Liver (tissue), 3 donors: ENCODE measurements around the gene RNPEPL1.

Source experiments
- FOXA2 ChIP-seq: IDR thresholded peaks from 2 replicates; pipeline ENCODE4 v1.6.1; 2016; ENCODE audit warnings: antibody characterized with exemption
- GABPA ChIP-seq, 2 donors: IDR thresholded peaks in 1 of 2; conservative IDR thresholded peaks in 1 of 2; 2 replicates each; pipeline ENCODE4 v1.6.1; 2016; ENCODE audit warnings: antibody characterized with exemption in 2 of 2, mild to moderate bottlenecking in 1 of 2, moderate library complexity in 1 of 2
- JUND ChIP-seq, 2 donors: IDR thresholded peaks; 2 replicates each; pipeline ENCODE4 v1.6.1; 2016; ENCODE audit warnings: antibody characterized with exemption in 2 of 2
- RAD21 ChIP-seq, 2 donors: IDR thresholded peaks; 2 replicates each; pipeline ENCODE4 v1.6.1; 2016; ENCODE audit warnings: antibody characterized with exemption in 2 of 2, mild to moderate bottlenecking in 2 of 2
- TAF1 ChIP-seq: conservative IDR thresholded peaks from 2 replicates; pipeline ENCODE4 v1.6.1; 2016; ENCODE audit warnings: antibody characterized with exemption, mild to moderate bottlenecking
- YY1 ChIP-seq: IDR thresholded peaks from 2 replicates; pipeline ENCODE4 v1.6.1; 2016; ENCODE audit warnings: antibody characterized with exemption, mild to moderate bottlenecking
- TF ChIP-seq, protein P1 (sequence below): fragments of 150-350 bp; IDR thresholded peaks from 2 replicates; pipeline ENCODE4 v1.5.1; 2017; ENCODE audit warnings: improper control_type of control experiment, low read depth, low read length; ENCODE audit not compliant: missing input control
- TF ChIP-seq, protein P2 (sequence below): IDR thresholded peaks from 2 replicates; pipeline ENCODE4 v1.6.1; 2016; ENCODE audit warnings: antibody characterized with exemption
- TF ChIP-seq, protein P3 (sequence below): IDR thresholded peaks from 2 replicates; pipeline ENCODE4 v1.6.1; 2016; ENCODE audit warnings: antibody characterized with exemption
- TF ChIP-seq, protein P4 (sequence below): IDR thresholded peaks from 2 replicates; pipeline ENCODE4 v1.6.1; 2016; ENCODE audit warnings: antibody characterized with exemption
- TF ChIP-seq, protein P5 (sequence below): IDR thresholded peaks from 2 replicates; pipeline ENCODE4 v1.6.1; 2016; ENCODE audit warnings: antibody characterized with exemption, mild to moderate bottlenecking
- donor health status: healthy.
- donor health status: healthy.

DNA sequence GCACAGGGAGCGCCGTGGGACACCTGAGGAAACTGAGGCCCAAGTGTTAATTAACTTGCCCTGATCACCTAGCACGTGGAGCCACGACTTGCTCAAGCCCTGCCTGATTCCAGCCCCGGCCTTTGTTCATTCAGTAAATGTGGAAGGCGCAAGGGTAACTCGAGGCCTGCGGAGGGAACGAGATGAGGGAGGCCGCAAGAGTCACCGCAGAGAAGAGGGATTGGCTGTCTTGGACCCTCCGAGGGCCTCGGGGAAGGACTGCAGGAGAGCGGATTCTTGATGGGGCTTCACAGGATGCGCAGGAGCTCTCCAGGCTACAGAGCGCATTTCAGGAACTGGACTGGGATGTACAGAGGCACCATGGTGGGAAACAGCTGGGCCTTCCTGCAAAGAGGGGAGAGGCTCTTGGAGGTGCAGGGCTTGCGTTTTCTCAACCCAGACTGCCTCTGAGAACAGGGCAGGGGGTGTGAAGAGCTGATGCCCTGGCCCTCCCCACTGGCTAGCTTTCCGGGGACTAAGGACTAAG, 10.0 kb upstream of the RNPEPL1 start:
- TF ChIP-seq, protein P1, sequence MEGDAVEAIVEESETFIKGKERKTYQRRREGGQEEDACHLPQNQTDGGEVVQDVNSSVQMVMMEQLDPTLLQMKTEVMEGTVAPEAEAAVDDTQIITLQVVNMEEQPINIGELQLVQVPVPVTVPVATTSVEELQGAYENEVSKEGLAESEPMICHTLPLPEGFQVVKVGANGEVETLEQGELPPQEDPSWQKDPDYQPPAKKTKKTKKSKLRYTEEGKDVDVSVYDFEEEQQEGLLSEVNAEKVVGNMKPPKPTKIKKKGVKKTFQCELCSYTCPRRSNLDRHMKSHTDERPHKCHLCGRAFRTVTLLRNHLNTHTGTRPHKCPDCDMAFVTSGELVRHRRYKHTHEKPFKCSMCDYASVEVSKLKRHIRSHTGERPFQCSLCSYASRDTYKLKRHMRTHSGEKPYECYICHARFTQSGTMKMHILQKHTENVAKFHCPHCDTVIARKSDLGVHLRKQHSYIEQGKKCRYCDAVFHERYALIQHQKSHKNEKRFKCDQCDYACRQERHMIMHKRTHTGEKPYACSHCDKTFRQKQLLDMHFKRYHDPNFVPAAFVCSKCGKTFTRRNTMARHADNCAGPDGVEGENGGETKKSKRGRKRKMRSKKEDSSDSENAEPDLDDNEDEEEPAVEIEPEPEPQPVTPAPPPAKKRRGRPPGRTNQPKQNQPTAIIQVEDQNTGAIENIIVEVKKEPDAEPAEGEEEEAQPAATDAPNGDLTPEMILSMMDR: no peak
- TF ChIP-seq, protein P2, sequence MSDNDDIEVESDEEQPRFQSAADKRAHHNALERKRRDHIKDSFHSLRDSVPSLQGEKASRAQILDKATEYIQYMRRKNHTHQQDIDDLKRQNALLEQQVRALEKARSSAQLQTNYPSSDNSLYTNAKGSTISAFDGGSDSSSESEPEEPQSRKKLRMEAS: no peak
- no peak for TF ChIP-seq RAD21 (IDR thresholded peaks at IDR 0.05)
- TF ChIP-seq, protein P3, sequence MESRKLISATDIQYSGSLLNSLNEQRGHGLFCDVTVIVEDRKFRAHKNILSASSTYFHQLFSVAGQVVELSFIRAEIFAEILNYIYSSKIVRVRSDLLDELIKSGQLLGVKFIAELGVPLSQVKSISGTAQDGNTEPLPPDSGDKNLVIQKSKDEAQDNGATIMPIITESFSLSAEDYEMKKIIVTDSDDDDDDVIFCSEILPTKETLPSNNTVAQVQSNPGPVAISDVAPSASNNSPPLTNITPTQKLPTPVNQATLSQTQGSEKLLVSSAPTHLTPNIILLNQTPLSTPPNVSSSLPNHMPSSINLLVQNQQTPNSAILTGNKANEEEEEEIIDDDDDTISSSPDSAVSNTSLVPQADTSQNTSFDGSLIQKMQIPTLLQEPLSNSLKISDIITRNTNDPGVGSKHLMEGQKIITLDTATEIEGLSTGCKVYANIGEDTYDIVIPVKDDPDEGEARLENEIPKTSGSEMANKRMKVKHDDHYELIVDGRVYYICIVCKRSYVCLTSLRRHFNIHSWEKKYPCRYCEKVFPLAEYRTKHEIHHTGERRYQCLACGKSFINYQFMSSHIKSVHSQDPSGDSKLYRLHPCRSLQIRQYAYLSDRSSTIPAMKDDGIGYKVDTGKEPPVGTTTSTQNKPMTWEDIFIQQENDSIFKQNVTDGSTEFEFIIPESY: no peak
- TF ChIP-seq, protein P4, sequence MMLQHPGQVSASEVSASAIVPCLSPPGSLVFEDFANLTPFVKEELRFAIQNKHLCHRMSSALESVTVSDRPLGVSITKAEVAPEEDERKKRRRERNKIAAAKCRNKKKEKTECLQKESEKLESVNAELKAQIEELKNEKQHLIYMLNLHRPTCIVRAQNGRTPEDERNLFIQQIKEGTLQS: no peak
- no peak for TF ChIP-seq GABPA (IDR thresholded peaks at IDR 0.05 in 1 of 2, conservative IDR thresholded peaks at IDR 0.05 in 1 of 2)
- no peak for TF ChIP-seq TAF1
- TF ChIP-seq FOXA2: no peak
- no peak for TF ChIP-seq JUND (IDR thresholded peaks at IDR 0.05)
- TF ChIP-seq, protein P5, sequence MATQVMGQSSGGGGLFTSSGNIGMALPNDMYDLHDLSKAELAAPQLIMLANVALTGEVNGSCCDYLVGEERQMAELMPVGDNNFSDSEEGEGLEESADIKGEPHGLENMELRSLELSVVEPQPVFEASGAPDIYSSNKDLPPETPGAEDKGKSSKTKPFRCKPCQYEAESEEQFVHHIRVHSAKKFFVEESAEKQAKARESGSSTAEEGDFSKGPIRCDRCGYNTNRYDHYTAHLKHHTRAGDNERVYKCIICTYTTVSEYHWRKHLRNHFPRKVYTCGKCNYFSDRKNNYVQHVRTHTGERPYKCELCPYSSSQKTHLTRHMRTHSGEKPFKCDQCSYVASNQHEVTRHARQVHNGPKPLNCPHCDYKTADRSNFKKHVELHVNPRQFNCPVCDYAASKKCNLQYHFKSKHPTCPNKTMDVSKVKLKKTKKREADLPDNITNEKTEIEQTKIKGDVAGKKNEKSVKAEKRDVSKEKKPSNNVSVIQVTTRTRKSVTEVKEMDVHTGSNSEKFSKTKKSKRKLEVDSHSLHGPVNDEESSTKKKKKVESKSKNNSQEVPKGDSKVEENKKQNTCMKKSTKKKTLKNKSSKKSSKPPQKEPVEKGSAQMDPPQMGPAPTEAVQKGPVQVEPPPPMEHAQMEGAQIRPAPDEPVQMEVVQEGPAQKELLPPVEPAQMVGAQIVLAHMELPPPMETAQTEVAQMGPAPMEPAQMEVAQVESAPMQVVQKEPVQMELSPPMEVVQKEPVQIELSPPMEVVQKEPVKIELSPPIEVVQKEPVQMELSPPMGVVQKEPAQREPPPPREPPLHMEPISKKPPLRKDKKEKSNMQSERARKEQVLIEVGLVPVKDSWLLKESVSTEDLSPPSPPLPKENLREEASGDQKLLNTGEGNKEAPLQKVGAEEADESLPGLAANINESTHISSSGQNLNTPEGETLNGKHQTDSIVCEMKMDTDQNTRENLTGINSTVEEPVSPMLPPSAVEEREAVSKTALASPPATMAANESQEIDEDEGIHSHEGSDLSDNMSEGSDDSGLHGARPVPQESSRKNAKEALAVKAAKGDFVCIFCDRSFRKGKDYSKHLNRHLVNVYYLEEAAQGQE: no peak
- TF ChIP-seq YY1: no peak
